Measurements from ENCODE around the gene ETFA. TPM values are rescaled to one million over a fixed set of nuclear protein-coding genes. Genes with fewer than 3 reads are reported as not detected.
A peak's percentile ranks its signal among the peaks of the same experiment; 100 is the strongest.

Gene ETFA
- total and polyA plus RNA-seq, 9 of the 15 experiments (the other 6 are each of a cell fraction or from before 2014, with no cell fraction given), result 130 to 543 (median 232) TPM

DNA sequence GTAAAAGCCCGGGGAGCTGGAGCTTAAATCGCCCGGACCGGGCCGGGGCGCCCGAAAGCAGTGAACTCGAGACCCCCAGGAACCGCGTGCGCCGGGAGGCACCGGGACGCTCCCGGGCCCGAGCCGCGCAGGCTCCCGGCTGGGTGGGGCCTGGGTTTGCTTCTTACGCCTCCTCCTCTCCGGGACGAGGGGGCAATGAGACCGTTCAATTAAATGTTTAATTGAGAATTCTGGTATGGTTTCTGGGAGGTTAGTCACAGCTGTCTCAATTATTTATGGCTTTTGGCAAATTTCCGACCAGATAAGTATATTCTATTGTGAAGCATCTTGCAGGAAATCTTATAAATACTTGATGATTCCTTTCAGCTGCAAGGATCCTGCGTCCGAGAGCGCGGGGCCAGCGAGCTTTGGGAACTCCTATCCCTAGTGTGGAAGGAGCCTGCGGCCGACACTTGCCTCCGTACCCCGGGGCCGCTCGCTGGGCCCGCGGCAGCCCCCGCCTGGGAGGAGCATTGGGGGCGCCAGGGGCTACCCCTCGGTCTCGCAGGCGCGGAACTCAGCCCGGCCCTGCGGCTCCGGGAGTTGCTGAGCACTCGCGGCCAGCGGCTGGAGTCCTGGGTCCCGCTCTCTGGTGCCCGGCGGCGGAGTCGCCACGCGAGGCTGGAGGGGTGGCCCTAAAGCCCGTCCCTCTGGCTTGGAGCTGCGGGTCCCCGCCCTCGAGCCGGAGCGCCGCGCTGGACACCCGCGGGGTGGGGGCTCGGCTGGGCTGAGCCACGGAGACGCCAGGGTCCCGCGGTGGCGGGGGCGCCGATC lies 35.6 kb upstream of the ETFA start:
- ATAC-seq (no peak), DNase-seq (ENCODE audit: extremely low read depth in 1 of 4, low spot score in 3 of 4) (no peak), FAIRE-seq (no peak)
- no peak overlapping the region for H2AFZ ChIP-seq (ENCODE audit: low read depth, low read length)
- intact Hi-C loops (cut with micrococcal nuclease), result no loop called here
- no peaks in the 10 kb centered on the region for H3K9me3 ChIP-seq (replicated peaks; ENCODE audit: control insufficient read depth, insufficient read depth, low read depth, low read length)
- in situ Hi-C loops (cut with MboI), result no loop called here
- no peaks in the 10 kb centered on the region for H3K27me3 ChIP-seq (ENCODE audit: control insufficient read depth in 2 of 2, insufficient read depth in 2 of 2, low read length in 2 of 2)
- 96% methylated on average over 15 of the region's 74 CpGs for WGBS (ENCODE audit: insufficient coverage, low coverage, missing lambda C conversion rate)
- 0 out of 3 replicates have a peak, but pooled peaks cover 2% of the 10 kb centered on the region for H3K79me2 ChIP-seq (ENCODE audit: control insufficient read depth, insufficient read depth, low read length)
- no TSS peak for BruUV-seq (replicated peaks)
- peaks cover 24% of the 10 kb centered on the region; the same call in 2 of the 3 replicates for H3K36me3 ChIP-seq (ENCODE audit: control insufficient read depth, insufficient read depth, low read length)
- no peaks in the 10 kb centered on the region for H4K20me1 ChIP-seq (replicated peaks; ENCODE audit: control insufficient read depth, insufficient read depth, low read length)
- no peak overlapping the region for H3K4me2 ChIP-seq (ENCODE audit: insufficient read depth, low read length)
- no peak overlapping the region for H3K27ac ChIP-seq (ENCODE audit: extremely low read depth, low read depth, low read length)
- peaks cover 0 to 13% of the 10 kb centered on the region in 2 experiments; a peak in 1 of 5 replicates for H3K4me1 ChIP-seq (replicated peaks in 1 of 2; ENCODE audit: control insufficient read depth in 2 of 2, insufficient read depth in 2 of 2, low read length in 2 of 2)
- no peak overlapping the region for H3K9ac ChIP-seq (ENCODE audit: insufficient read depth in 1 of 2, low read depth in 2 of 2, low read length in 2 of 2)
- CTCF ChIA-PET (ENCODE audit: low intra/inter-chr PET ratio), result no interaction called here
- no peak overlapping the region for H3K4me3 ChIP-seq
- no peaks in the 10 kb centered on the region for H3K9me1 ChIP-seq (ENCODE audit: control insufficient read depth, insufficient read depth, low read length)
- POLR2A ChIA-PET, result interaction anchor here (2.6 kb wide), 1 partner anchor 10 kb away, joined by 18 read pairs; the partner anchor contains the start of gene ISL2
- no peak for TF ChIP-seq CC2D1A (IDR thresholded peaks at IDR 0.05)
- no peak for TF ChIP-seq SIRT6 (IDR thresholded peaks at IDR 0.05; ENCODE audit: low read depth, low read length)
- no peak for TF ChIP-seq SP2 (IDR thresholded peaks at IDR 0.05; ENCODE audit: extremely low read depth, low read depth, low read length, poor library complexity, severe bottlenecking)
- TF ChIP-seq POLR2G (IDR thresholded peaks at IDR 0.05; ENCODE audit: low read depth, low read length), result peak; percentile 16
- 0 out of 2 replicates have a peak, but pooled peaks have one; percentile 3 for TF ChIP-seq RBFOX2 (IDR thresholded peaks at IDR 0.05; ENCODE audit: low read depth, low read length)
